HG02938 (cell line): Measurements from ENCODE around the gene FBXO4.

Experiments used
- ATAC-seq: cut with Tn5 transposase; IDR thresholded peaks from one replicate; pipeline ENCODE4 v1.9.1; 2021; ENCODE audit warnings: mild to moderate bottlenecking, moderate library complexity; ENCODE audit not compliant: unreplicated experiment

The FBXO4 gene

GRCh38 chr5:41924872-41925554 is at the start of gene FBXO4:
FBXO4 (plus strand) TSS chr5:41925281; CDS start chr5:41925310, 29 bp downstream.
- ATAC-seq, result peak; percentile 79

GRCh38 chr5:41876678-41877077 is 48.4 kb upstream of the FBXO4 start:
- no peak for ATAC-seq

GRCh38 chr5:41877408-41877807 is 47.7 kb upstream of the FBXO4 start:
- no peak for ATAC-seq

- ATAC-seq, result peak; percentile 37
Observed at GRCh38 chr5:41878173-41878572, 46.9 kb upstream of the FBXO4 start.

- ATAC-seq, result peak; percentile 82
Observed at GRCh38 chr5:41878643-41879478, 46.2 kb upstream of the FBXO4 start.

- ATAC-seq, result no peak
Observed at GRCh38 chr5:41882765-41883164, 42.3 kb upstream of the FBXO4 start.

- no peak for ATAC-seq
Observed at GRCh38 chr5:41883243-41883642, 41.8 kb upstream of the FBXO4 start.

GRCh38 chr5:41883936-41884335 is 41.1 kb upstream of the FBXO4 start:
- ATAC-seq, result no peak

GRCh38 chr5:41885286-41885685 is 39.8 kb upstream of the FBXO4 start:
- ATAC-seq, result no peak

- no peak for ATAC-seq
Observed at GRCh38 chr5:41891066-41891707, 33.9 kb upstream of the FBXO4 start.

GRCh38 chr5:41892031-41892430 is 33.0 kb upstream of the FBXO4 start:
- no peak for ATAC-seq

- ATAC-seq, result no peak
Observed at GRCh38 chr5:41893074-41893851, 31.8 kb upstream of the FBXO4 start.

- ATAC-seq, result no peak
Observed at GRCh38 chr5:41896230-41896629, 28.9 kb upstream of the FBXO4 start.

- no peak for ATAC-seq
Observed at GRCh38 chr5:41903382-41903891, 21.6 kb upstream of the FBXO4 start.

- ATAC-seq, result peak; percentile 98
Observed at GRCh38 chr5:41903892-41904799, 20.9 kb upstream of the FBXO4 start, which contains the start of gene RIMOC1. RIMOC1 (plus strand) TSS chr5:41904344; CDS start chr5:41904368, 24 bp downstream.

- ATAC-seq, result no peak
Observed at GRCh38 chr5:41906151-41906550, 18.9 kb upstream of the FBXO4 start.

GRCh38 chr5:41908374-41909079 is 16.6 kb upstream of the FBXO4 start:
- no peak for ATAC-seq

- ATAC-seq, result peak; percentile 53
Observed at GRCh38 chr5:41918105-41918504, 7.0 kb upstream of the FBXO4 start.

GRCh38 chr5:41921166-41921565 is 3.9 kb upstream of the FBXO4 start:
- no peak for ATAC-seq
